ENCODE data around the gene MCU. TPM values are rescaled to one million over a fixed set of nuclear protein-coding genes. Genes with fewer than 3 reads are reported as not detected.

MCU gene
- total RNA-seq, 1 donor from 2014 or later, result 12.2 TPM

DNA sequence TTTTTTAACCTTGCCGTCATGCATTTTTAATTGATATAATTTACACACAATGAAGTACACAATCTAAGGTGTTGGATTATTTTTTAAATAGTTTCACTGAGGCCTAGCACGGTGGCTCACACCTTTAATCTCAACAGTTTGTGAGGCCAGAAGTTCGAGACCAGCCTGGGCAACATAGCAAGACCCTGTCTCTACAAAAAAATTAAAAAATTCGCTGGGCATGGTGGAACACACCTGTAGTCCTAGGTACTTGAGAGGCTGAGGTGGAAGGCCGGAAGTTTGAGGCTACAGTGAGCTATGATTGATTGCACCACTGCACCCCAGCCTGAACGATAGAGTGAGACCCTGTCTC lies 108.8 kb downstream of the MCU start:
- intact Hi-C loops (cut with micrococcal nuclease), result no loop called here

DNA sequence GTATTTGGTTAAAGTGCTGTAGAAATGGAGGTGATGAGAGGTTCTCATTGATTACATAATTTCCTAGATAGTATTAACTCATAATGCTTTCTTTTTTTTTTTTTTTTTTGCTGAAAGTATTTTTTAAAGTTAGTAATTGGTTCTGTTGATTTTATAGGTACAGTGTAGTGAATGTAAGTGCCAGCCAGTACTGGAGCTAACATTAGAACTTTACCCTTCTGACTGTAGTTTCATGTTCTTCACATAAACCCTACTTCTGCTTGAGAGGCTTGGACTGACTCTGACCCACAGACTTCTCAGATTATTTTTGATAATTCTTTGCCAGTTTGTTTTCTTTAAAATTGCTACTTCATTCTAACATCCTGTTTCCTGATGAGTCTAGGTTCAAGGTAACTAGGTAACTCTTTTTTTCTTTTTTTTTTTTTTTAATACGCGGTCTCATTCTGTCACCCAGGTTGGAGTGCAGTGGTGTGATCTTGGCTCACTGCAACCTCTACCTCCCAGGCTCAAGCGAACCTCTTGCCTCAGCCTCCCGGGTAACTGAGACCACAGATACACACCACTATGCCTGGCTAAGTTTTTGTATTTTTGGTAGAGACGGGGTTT lies 109.4 kb downstream of the MCU start:
- intact Hi-C loops (cut with micrococcal nuclease), result no loop called here

DNA sequence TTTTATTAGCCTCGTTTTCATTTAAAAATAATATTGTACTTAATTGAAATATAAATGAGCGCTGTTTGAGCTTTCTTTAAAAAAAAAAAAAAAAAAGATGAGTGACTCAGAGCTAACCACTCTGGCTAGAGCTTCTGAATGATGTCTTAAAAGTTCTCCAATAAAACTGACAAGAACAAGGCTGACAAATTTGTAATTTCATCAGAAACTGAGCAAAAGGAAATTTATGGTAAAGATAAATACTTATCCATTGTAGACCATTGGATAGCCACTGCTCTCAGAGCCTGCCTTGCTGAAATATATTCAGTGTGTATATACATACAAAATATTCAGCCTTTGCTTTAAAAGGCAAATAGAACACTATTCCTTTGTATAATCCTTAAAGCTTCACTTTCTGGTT lies 110.4 kb downstream of the MCU start:
- intact Hi-C loops (cut with micrococcal nuclease), result no loop called here

DNA sequence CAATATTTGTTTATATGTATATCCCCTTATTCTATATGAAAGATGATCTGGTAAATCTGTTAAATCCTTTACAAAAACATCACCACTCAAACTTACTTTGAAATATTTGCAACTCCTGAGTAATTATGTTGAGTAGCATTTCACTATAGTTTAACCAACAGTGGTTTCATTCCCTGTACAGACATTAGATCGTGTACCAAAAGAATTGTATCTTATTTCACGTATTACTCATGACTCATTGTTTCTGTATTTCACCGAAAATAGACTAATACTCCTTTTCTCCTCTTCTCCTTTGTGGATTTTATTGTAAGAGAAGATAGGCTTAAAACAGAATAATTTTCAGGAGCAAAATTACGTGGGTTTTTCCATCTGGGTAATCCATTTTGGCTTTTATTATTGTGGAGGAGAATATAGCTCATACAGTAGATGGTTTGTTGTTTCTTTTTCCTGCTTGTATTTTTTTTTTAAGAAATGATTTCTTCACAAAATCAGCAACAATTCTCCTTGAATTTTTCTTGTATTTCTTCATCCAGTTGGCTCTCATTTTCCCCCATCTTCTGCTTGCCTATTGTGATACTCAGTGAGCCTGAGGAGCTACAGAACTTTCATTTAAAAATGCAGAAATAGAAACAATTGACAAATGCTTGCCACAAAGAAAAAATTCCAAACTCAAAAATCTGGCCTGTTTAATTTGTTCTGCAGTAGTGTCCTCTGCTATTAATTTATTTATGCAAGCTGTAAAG lies 111.0 kb downstream of the MCU start:
- intact Hi-C loops (cut with micrococcal nuclease), result no loop called here

DNA sequence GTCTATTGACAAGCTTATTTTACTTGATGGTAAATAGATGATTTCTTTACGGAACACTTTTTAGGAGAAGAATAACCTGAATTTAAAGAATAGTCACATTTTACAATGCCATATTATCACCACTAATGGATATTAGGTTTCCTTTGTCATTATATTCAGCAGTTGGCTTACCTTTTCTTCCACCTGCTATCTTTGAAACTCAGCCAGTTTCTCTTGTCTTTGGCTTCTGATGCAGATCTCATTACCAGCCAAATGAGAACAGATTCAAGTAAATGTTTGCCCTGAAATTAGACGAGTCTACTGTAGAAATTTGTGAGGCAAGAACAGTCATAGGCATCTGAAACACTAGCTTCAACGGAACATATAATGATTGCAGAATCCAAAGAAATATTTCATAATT lies 116.1 kb downstream of the MCU start:
- intact Hi-C loops (cut with micrococcal nuclease), result no loop called here

DNA sequence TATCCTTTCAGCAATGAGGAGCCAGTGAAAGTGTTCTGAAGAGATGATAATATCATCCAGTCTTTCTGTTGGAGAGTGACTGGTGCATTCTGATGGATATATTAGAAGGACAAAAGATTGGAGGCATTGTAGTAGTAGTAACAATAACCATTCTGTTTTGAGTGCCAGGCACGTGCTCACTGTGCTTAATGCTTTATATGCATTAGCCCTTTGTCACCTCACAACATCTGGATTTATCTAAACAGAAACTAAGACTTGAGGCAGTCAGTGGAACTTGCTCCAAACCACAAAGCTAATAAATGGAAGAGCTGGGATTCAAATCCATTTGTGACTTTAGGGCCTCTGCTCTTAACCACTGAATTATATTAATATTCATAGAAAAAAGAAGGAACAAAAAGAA lies 117.1 kb downstream of the MCU start:
- intact Hi-C loops (cut with micrococcal nuclease), result no loop called here

- intact Hi-C loops (cut with micrococcal nuclease), result no loop called here
Measured at GRCh38 chr10:72810976-72811375, 119.0 kb downstream of the MCU start.

- intact Hi-C loops (cut with micrococcal nuclease), result no loop called here
Measured at GRCh38 chr10:72812415-72812752, 120.4 kb downstream of the MCU start.

DNA sequence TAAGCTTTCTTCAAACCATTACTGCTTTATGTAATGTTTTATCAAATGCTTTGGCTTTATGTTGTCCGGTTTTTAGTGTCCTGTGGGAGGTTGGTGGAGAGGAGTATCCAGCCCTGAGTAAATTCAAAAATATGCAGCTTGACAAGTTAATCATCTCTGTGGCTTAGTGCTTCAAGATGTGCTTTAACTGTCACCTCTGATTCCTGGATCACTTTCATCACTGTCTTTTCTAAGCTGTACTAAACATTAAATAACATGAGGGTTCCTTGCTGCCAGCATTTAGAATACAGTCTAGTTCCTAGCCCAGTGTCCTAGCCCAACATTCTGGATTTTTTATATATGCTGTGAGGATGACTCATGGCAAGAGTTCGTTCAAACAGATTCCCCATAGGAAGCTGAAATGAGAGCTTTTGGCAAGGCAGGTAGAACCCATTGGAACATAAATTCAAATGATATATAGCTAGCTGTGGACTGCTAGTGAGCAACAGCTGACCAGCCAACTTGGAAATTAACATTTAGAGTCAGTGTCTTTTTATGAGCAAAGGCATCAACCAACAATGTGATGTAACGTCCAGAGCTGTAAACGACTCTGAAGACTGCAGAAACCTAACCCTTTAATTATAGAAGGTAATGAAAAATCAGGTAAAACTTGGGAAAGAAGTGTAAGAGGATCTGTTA lies 120.9 kb downstream of the MCU start:
- intact Hi-C loops (cut with micrococcal nuclease), result no loop called here

GRCh38 chr10:72814099-72814790 lies 122.3 kb downstream of the MCU start:
- intact Hi-C loops (cut with micrococcal nuclease), result no loop called here

DNA sequence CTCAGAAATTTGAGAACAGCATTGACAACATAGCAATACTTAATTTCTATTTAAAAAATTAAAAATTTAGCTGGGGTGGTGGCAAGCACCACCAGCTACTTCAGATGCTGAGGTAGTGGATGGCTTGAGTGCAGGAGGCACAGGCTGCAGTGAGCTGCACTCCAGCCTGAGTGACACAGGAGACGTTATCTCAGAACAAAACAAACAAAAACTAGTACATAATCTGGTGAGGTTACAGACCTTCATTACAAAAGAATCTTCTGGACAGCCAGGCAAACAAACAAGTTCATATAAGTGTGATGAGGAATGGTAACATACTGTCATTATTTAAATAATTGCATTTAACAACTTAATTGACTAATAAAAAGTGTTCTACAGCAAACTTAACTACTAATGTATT lies 124.6 kb downstream of the MCU start:
- intact Hi-C loops (cut with micrococcal nuclease), result no loop called here

DNA sequence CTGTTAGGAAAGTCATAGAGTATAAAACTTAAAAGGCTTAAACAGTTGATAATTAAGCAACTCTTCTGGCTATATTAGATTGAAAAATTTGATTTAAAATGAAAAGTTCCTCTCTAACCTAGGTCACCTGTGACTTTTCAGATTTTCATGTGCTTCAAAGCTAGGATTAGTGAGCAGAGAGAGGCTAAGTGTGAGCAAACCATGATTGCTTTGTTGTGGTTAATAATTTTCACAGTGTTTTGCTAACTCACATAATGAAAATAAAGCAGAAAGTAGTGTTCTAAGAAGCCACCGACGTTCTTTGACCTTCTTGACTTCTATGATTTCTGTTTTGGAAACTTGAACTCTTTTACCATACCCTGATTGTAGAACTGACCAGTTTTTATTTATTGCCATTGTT lies 126.1 kb downstream of the MCU start:
- intact Hi-C loops (cut with micrococcal nuclease), result no loop called here

GRCh38 chr10:72819053-72819452 lies 127.1 kb downstream of the MCU start:
- intact Hi-C loops (cut with micrococcal nuclease), result no loop called here

GRCh38 chr10:72821606-72822005 lies 129.7 kb downstream of the MCU start:
- intact Hi-C loops (cut with micrococcal nuclease), result no loop called here

- intact Hi-C loops (cut with micrococcal nuclease), result no loop called here
Measured at GRCh38 chr10:72822342-72822986, 130.5 kb downstream of the MCU start.

DNA sequence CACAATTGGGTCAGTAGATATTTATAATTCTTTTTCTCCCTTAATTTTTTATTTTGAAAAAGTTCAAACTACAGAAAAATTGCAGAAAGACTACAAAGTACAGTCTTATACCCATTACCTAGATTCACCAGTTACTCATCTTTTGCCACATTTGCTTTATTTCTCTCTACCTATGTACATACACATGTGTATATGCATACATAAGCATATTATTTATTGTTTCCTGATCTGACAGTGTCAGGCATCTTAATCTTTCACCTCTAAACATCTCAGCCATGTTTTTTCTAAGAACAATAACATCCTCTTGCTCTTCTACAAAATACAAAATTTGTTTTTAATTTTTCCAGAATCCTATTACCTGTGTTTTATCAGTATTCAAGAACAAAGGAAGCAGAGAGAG lies 133.2 kb downstream of the MCU start:
- intact Hi-C loops (cut with micrococcal nuclease), result no loop called here

DNA sequence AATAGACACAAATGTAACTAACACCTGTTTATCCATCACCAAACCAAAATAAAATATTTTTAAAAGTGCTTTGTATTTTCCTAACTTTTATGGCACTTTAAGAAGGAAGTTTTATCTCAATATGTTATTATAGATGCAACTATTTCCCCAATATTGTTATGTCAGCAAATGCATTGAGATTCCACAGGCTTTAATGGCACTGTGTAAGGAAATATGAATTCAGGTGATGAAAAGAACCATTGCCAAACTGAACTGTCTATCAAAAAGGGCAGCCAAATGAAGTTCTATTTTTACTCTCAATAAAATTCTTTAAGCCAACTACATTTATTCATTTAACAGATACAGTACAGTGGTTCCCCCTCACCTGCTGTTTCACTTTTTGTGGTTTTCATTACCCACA lies 134.4 kb downstream of the MCU start:
- intact Hi-C loops (cut with micrococcal nuclease), result no loop called here

GRCh38 chr10:72828294-72828693 lies 136.4 kb downstream of the MCU start:
- intact Hi-C loops (cut with micrococcal nuclease), result no loop called here

- intact Hi-C loops (cut with micrococcal nuclease), result no loop called here
Measured at GRCh38 chr10:72830625-72831024, 138.7 kb downstream of the MCU start.

- intact Hi-C loops (cut with micrococcal nuclease), result no loop called here
Measured at GRCh38 chr10:72831696-72832409, 139.9 kb downstream of the MCU start.

GRCh38 chr10:72832701-72833100 lies 140.8 kb downstream of the MCU start:
- intact Hi-C loops (cut with micrococcal nuclease), result no loop called here

All from T-helper 2 cell treated with Interferon-gamma antibody and Interleukin-4, amounts not matched to agents 100 ng/mL and 5 ng/mL, for 36 hours (primary cell).